Activated T-cell treated with anti-CD3 and anti-CD28 coated beads, Interleukin-2, amount 50 U/mL, for 72 hours (primary cell): Measurements from ENCODE around the gene CFAP92. TPM values are rescaled to one million over a fixed set of nuclear protein-coding genes. Genes with fewer than 3 reads are reported as not detected.

ENCODE experiments used
- ATAC-seq, 2 donors: fragments of 150-1000 bp; cut with Tn5 transposase; replicated peaks in 1 of 2; 2 replicates each; pipeline ENCODE4 v1.10.0; 2021; ENCODE audit warnings: moderate library complexity in 2 of 2, mild to moderate bottlenecking in 1 of 2
- DNase-seq, 2 donors: peaks; one replicate each; pipeline ENCODE4 v3.0.0; 2021 to 2022; ENCODE audit warnings: mixed read lengths in 1 of 2
- H3K27ac Mint-ChIP-seq: one replicate; pipeline ENCODE4 v1.8.0; 2022; ENCODE audit warnings: mild to moderate bottlenecking, moderate library complexity, mixed read lengths
- H3K27me3 Mint-ChIP-seq: one replicate; pipeline ENCODE4 v1.8.0; 2022; ENCODE audit warnings: low read depth, mixed read lengths
- H3K36me3 Mint-ChIP-seq, 2 donors: one replicate each; pipeline ENCODE4 v1.8.0; 2022; ENCODE audit warnings: mixed read lengths in 2 of 2, mild to moderate bottlenecking in 1 of 2; ENCODE audit not compliant: insufficient read depth in 2 of 2
- H3K4me1 Mint-ChIP-seq: one replicate; pipeline ENCODE4 v1.8.0; 2022; ENCODE audit warnings: low read depth, mixed read lengths
- H3K4me3 Mint-ChIP-seq, 2 donors: one replicate each; pipeline ENCODE4 v1.8.0; 2022; ENCODE audit warnings: mild to moderate bottlenecking in 2 of 2, mixed read lengths in 2 of 2, moderate library complexity in 2 of 2
- H3K9me3 Mint-ChIP-seq, 2 donors: one replicate each; pipeline ENCODE4 v1.8.0; 2022; ENCODE audit warnings: mixed read lengths in 2 of 2
- total RNA-seq, 2 donors: library from RNA; stranded (reverse); gene quantifications; one replicate each; pipeline ENCODE4 v1.2.3, GENCODE V29; 2022

The CFAP92 gene, protein sequence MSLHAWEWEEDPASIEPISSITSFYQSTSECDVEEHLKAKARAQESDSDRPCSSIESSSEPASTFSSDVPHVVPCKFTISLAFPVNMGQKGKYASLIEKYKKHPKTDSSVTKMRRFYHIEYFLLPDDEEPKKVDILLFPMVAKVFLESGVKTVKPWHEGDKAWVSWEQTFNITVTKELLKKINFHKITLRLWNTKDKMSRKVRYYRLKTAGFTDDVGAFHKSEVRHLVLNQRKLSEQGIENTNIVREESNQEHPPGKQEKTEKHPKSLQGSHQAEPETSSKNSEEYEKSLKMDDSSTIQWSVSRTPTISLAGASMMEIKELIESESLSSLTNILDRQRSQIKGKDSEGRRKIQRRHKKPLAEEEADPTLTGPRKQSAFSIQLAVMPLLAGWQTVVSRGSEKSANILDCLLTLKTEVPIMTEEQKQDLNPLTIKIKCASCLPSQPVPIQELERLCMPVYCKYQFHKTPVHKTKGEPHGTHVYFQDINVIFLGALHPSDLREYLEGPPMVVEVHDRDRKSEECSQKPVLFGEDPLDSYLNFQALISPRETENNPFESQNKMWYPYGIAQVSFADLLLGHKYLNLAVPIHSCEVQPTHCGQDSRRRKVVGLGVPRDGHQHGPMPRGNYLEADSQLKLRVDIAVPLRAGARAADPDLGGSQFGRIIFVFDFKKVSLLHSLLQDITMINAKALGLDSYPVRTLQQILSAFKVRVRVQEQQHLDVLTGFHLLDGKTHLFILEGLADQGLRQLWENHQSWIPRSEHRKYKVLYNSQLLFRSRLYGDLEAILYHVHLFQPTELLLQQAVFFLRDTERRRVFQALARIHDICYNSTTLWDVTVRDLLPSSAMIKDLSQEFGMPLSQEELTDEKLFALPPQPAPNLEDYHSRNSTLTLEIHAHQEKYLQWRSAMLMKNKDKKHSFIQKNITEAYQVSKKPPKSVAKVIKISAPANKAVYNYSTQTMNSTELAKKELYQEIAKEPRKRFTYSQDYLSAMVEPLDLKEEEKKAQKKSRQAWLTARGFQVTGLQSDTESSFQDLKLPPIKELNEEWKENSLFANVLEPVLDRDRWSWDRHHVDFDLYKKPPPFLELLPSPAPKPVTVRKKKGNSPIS
- 1 to 10 TPM; 1.1 TPM for total RNA-seq

- H3K4me1 Mint-ChIP-seq: peaks cover 37% of the 10 kb centered on the region
- no peaks in the 10 kb centered on the region for H3K9me3 Mint-ChIP-seq
- DNase-seq (peak; percentile 92), ATAC-seq (peak; percentile 98 to 99)
- no peak within 1 kb of the TSS for H3K27ac Mint-ChIP-seq
- no peaks in the 10 kb centered on the region for H3K27me3 Mint-ChIP-seq
- no peaks in the 10 kb centered on the region for H3K36me3 Mint-ChIP-seq
- peak within 1 kb of the TSS; percentile 83 to 92 for H3K4me3 Mint-ChIP-seq
These were observed at the start of gene CFAP92 for GRCh38 chr3:128993461-128994172. Gene CFAP92, minus strand, starts transcription at chr3:128994076. Its CDS starts 772 bp downstream, at chr3:128993304.

GRCh38 chr3:129040579-129041300 is 46.9 kb upstream of the CFAP92 start:
- H3K4me1 Mint-ChIP-seq: peaks cover 4% of the 10 kb centered on the region
- peaks cover 0 to 2% of the 10 kb centered on the region in 2 donors for H3K36me3 Mint-ChIP-seq
- no peak overlapping the region for H3K27ac Mint-ChIP-seq
- peaks cover 11% of the 10 kb centered on the region for H3K27me3 Mint-ChIP-seq
- DNase-seq: no peak
- no peaks in the 10 kb centered on the region for H3K9me3 Mint-ChIP-seq
- no peak for ATAC-seq
- no peak overlapping the region for H3K4me3 Mint-ChIP-seq

DNA sequence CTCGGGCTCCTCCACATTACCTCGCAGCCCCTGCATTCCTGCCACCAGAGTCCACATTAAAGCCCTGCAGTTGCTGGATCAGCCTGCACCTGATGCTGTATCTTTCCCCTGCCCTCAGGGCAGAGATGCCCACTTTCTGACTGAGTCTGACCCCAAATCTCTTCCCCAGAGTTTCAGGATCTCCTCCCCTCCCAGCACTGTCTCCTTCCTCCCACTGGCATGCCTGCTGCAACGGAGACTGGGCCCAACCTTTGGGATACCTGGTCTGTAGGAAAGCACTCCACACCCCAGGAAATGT is 46.1 kb upstream of the CFAP92 start:
- ATAC-seq (no peak), DNase-seq (no peak)
- no peaks in the 10 kb centered on the region for H3K9me3 Mint-ChIP-seq
- H3K27me3 Mint-ChIP-seq: peaks cover 11% of the 10 kb centered on the region
- peaks cover 2% of the 10 kb centered on the region for H3K4me1 Mint-ChIP-seq
- no peak overlapping the region for H3K4me3 Mint-ChIP-seq
- no peak overlapping the region for H3K27ac Mint-ChIP-seq
- peaks cover 0 to 2% of the 10 kb centered on the region in 2 donors for H3K36me3 Mint-ChIP-seq

- Mint-ChIP-seq H3K27ac (no peak overlapping the region), H3K27me3 (peaks cover 11% of the 10 kb centered on the region), H3K36me3 (peaks cover 0 to under 1% of the 10 kb centered on the region in 2 donors), H3K4me1 (no peaks in the 10 kb centered on the region), H3K9me3 (no peaks in the 10 kb centered on the region), H3K4me3 (no peak overlapping the region)
- DNase-seq (no peak), ATAC-seq (no peak)
These were observed 45.6 kb upstream of the CFAP92 start for GRCh38 chr3:129039271-129040038.

GRCh38 chr3:129038121-129038855 is 44.4 kb upstream of the CFAP92 start:
- Mint-ChIP-seq H3K9me3 (no peaks in the 10 kb centered on the region), H3K36me3 (no peaks in the 10 kb centered on the region), H3K27me3 (peaks cover 11% of the 10 kb centered on the region), H3K27ac (no peak overlapping the region), H3K4me3 (no peak overlapping the region), H3K4me1 (no peaks in the 10 kb centered on the region)
- DNase-seq (no peak), ATAC-seq (no peak)

DNA sequence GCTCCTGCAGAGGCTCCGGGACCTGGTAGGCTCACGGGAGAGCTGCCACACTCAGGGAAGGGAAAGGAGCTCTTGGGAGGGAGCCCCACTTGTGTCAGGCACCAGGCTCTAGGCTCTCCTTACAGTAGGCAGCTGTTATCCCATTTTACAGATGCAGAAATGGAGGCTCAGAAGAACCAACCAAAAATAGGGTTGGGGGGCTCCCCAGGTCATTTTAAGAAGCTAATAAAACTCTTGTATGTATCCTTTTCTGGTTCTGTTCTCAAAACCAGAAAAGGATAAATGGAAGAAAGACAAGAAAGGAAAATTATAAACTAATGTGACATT is 43.2 kb upstream of the CFAP92 start:
- ATAC-seq: no peak
- Mint-ChIP-seq H3K36me3 (no peaks in the 10 kb centered on the region), H3K27me3 (peaks cover 11% of the 10 kb centered on the region), H3K4me1 (no peaks in the 10 kb centered on the region), H3K4me3 (no peak overlapping the region), H3K9me3 (no peaks in the 10 kb centered on the region), H3K27ac (no peak overlapping the region)
- no peak for DNase-seq

- DNase-seq: no peak
- Mint-ChIP-seq H3K36me3 (no peaks in the 10 kb centered on the region), H3K4me1 (no peaks in the 10 kb centered on the region), H3K4me3 (no peak overlapping the region), H3K27ac (no peak overlapping the region), H3K27me3 (peaks cover 11% of the 10 kb centered on the region), H3K9me3 (no peaks in the 10 kb centered on the region)
- no peak for ATAC-seq
These were observed 42.6 kb upstream of the CFAP92 start for GRCh38 chr3:129036222-129037092.

DNA sequence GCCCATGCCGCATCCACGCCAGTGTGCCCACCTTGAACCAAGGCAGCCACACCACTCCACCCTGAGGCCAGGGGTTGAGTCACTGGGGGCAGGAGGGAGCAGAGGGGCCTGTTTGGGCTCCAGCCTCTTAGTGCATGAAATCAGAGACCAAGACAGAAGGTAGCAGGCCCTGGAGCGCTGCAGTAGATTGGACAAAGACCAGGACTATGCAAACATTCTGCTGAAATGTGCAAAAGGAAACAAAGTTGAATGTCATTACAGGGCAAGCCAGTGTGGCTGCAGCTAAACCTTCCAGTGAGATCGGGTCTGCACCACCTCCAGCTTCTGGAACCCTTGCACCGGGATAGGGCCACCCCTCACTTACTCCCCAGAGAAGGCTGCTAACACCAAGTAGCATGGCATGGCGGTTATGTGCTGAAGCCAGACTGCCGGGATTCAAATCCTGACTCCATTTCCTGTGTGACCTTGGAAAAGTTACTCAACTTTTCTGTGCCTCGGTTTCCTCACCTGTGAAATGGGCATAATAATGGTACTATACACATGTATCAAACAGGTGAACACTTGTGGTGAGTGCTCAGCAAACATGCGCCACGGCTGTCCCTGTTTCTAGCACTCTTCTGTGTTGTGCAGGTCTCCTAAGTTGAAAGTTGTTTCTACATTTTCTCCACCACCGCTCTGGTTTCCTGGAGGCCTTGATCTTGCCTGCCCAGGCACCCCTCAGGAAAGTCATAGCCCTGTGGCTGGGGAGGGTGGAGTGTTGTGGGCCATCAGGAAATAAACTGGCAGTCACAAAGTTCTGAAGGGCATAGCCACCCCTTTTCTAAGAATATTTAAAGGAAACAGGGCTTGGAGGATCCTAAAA is 41.7 kb upstream of the CFAP92 start:
- H3K27me3 Mint-ChIP-seq: peaks cover 11% of the 10 kb centered on the region
- no peak overlapping the region for H3K4me3 Mint-ChIP-seq
- H3K9me3 Mint-ChIP-seq: no peaks in the 10 kb centered on the region
- H3K36me3 Mint-ChIP-seq: no peaks in the 10 kb centered on the region
- no peak overlapping the region for H3K27ac Mint-ChIP-seq
- no peaks in the 10 kb centered on the region for H3K4me1 Mint-ChIP-seq
- ATAC-seq: no peak
- DNase-seq: no peak

DNA sequence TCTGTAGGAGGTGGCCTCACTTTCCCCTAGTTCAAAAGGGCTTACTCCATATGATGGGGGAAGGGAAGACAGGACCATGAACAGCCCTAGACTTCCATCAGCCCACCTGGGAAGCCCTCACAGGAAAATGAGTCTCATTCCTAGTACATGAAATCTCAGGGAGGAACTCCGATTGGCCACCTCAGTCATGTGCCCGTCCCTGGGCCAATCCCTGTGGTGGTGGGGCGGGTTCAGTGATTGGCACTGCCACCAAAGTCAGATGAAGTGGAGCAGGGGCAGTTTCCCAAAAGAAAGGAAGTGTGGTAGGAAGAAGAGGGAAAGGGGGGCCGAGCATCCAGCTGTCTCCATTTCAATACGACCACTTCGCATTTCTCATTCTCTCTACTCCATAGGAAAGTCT is 40.8 kb upstream of the CFAP92 start:
- H3K4me1 Mint-ChIP-seq: no peaks in the 10 kb centered on the region
- H3K36me3 Mint-ChIP-seq: no peaks in the 10 kb centered on the region
- no peak for DNase-seq
- ATAC-seq: peak in 1 of 2 donors; percentile 36
- no peaks in the 10 kb centered on the region for H3K9me3 Mint-ChIP-seq
- no peak overlapping the region for H3K27ac Mint-ChIP-seq
- no peak overlapping the region for H3K4me3 Mint-ChIP-seq
- peaks cover 6% of the 10 kb centered on the region for H3K27me3 Mint-ChIP-seq

- Mint-ChIP-seq H3K36me3 (no peaks in the 10 kb centered on the region), H3K27ac (no peak overlapping the region), H3K9me3 (no peaks in the 10 kb centered on the region), H3K4me1 (no peaks in the 10 kb centered on the region), H3K27me3 (peaks cover under 1% of the 10 kb centered on the region), H3K4me3 (no peak overlapping the region)
- ATAC-seq (no peak), DNase-seq (no peak)
These were observed 39.9 kb upstream of the CFAP92 start for GRCh38 chr3:129033633-129034321.
